ENCODE data around the gene RARRES2.

DNA sequence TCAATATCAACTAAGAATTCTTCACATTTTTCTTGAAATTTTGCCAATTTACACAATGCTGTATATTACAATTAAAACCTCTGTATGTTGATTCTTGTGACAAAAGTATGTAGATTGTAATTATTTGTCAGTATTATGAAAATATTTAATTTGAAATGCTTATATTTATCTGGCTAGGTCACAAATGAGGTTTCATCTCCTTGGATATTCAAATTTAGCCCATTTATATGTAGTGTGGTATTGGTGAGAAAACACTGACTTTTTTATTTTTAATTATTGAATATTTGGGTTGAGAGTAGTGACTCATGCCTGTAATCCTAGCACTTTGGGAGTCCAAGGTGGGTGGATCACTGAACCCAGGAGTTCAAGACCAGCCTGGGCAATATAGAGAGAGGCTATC lies 2.9 kb upstream of the RARRES2 start:
- TF ChIP-seq, protein P1, sequence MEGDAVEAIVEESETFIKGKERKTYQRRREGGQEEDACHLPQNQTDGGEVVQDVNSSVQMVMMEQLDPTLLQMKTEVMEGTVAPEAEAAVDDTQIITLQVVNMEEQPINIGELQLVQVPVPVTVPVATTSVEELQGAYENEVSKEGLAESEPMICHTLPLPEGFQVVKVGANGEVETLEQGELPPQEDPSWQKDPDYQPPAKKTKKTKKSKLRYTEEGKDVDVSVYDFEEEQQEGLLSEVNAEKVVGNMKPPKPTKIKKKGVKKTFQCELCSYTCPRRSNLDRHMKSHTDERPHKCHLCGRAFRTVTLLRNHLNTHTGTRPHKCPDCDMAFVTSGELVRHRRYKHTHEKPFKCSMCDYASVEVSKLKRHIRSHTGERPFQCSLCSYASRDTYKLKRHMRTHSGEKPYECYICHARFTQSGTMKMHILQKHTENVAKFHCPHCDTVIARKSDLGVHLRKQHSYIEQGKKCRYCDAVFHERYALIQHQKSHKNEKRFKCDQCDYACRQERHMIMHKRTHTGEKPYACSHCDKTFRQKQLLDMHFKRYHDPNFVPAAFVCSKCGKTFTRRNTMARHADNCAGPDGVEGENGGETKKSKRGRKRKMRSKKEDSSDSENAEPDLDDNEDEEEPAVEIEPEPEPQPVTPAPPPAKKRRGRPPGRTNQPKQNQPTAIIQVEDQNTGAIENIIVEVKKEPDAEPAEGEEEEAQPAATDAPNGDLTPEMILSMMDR (IDR thresholded peaks at IDR 0.05; ENCODE audit: insufficient read depth, low read length), result no peak
- TF ChIP-seq POLR2AphosphoS5 (IDR thresholded peaks at IDR 0.05; ENCODE audit: low read depth) (no peak), GABPA (IDR thresholded peaks at IDR 0.05; ENCODE audit: low read depth) (no peak), SPI1 (IDR thresholded peaks at IDR 0.05; ENCODE audit: borderline replicate concordance, low read depth) (no peak)
- TF ChIP-seq, protein P2, sequence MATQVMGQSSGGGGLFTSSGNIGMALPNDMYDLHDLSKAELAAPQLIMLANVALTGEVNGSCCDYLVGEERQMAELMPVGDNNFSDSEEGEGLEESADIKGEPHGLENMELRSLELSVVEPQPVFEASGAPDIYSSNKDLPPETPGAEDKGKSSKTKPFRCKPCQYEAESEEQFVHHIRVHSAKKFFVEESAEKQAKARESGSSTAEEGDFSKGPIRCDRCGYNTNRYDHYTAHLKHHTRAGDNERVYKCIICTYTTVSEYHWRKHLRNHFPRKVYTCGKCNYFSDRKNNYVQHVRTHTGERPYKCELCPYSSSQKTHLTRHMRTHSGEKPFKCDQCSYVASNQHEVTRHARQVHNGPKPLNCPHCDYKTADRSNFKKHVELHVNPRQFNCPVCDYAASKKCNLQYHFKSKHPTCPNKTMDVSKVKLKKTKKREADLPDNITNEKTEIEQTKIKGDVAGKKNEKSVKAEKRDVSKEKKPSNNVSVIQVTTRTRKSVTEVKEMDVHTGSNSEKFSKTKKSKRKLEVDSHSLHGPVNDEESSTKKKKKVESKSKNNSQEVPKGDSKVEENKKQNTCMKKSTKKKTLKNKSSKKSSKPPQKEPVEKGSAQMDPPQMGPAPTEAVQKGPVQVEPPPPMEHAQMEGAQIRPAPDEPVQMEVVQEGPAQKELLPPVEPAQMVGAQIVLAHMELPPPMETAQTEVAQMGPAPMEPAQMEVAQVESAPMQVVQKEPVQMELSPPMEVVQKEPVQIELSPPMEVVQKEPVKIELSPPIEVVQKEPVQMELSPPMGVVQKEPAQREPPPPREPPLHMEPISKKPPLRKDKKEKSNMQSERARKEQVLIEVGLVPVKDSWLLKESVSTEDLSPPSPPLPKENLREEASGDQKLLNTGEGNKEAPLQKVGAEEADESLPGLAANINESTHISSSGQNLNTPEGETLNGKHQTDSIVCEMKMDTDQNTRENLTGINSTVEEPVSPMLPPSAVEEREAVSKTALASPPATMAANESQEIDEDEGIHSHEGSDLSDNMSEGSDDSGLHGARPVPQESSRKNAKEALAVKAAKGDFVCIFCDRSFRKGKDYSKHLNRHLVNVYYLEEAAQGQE (IDR thresholded peaks at IDR 0.05; ENCODE audit: insufficient replicate concordance, low read depth), result no peak

All from HL-60 (cell line).